ENCODE data around the gene C12orf60. TPM values are rescaled to one million over a fixed set of nuclear protein-coding genes. Genes with fewer than 3 reads are reported as not detected.

C12orf60 gene
- polyA plus RNA-seq, 2 of the 4 experiments (the other 2 are of a cell fraction), result 2.4 to 5.5 TPM

- TF ChIP-seq BCL3 (IDR thresholded peaks at IDR 0.05) (no peak), EHMT2 (IDR thresholded peaks at IDR 0.05; ENCODE audit: low read depth) (no peak), CHD2 (IDR thresholded peaks at IDR 0.05; ENCODE audit: low read length, partially characterized antibody) (no peak), HMGXB4 (CRISPR knock-in tag; IDR thresholded peaks at IDR 0.05; ENCODE audit: borderline replicate concordance) (no peak)
- peaks cover 46% of the 10 kb centered on the region for H3K4me1 ChIP-seq
- ChIA-PET POLR2A (interaction anchor here (0.9 kb wide), 1 partner anchor 70 kb away, joined by 3 read pairs; a partner anchor contains a TSS), CTCF (interaction anchor here (0.7 to 3.3 kb wide), 8 partner anchors 33 to 377 kb away, joined by 3 to 15 read pairs (median 6); partner anchors contain the start of gene RERG)
- H3K4me2 ChIP-seq, result no peak overlapping the region
- no peak overlapping the region for H3K27ac ChIP-seq
- FAIRE-seq (no peak), DNase-seq (ENCODE audit: low read depth in 1 of 2, low spot score in 1 of 2) (no peak), ATAC-seq (no peak)
- no peak overlapping the region for H3K4me3 ChIP-seq
- peaks cover 6% of the 10 kb centered on the region; the same call in 2 of the 3 replicates for H3K9me3 ChIP-seq
These were observed 40.9 kb downstream of the C12orf60 start for GRCh38 chr12:14844401-14844800.

GRCh38 chr12:14845350-14845750, 41.9 kb downstream of the C12orf60 start:
- peak overlapping the region in 1 of 2 experiments; percentile 52; a peak in 3 of 6 replicates for H3K27ac ChIP-seq
- POLR2A ChIA-PET, result no interaction called here
- WGBS (ENCODE audit: missing lambda C conversion rate), result under 1% methylated on average over 3 of the region's 3 CpGs
- H3K9me3 ChIP-seq, result no peaks in the 10 kb centered on the region
- no peak overlapping the region for H3K4me3 ChIP-seq
- ATAC-seq (peak; percentile 81 to 83; a peak in 5 of 6 replicates), FAIRE-seq (no peak), DNase-seq (ENCODE audit: low read depth in 1 of 2, low spot score in 1 of 2) (peak; percentile 58 to 64)
- H3K4me1 ChIP-seq, result peaks cover 44% of the 10 kb centered on the region
- CTCF ChIA-PET, result interaction anchor here (0.6 to 4.2 kb wide), 15 partner anchors 8 to 375 kb away, joined by 3 to 37 read pairs (median 5); partner anchors contain the start of gene RERG
- H3K4me2 ChIP-seq, result no peak overlapping the region
- peak; percentile 88 to 92 for TF ChIP-seq RAD21 (conservative IDR thresholded peaks at IDR 0.05 in 1 of 2, IDR thresholded peaks at IDR 0.05 in 1 of 2)
- TF ChIP-seq TP53 (CRISPR knock-in tag; IDR thresholded peaks at IDR 0.05), result no peak
- TF ChIP-seq SMC3 (IDR thresholded peaks at IDR 0.05), result peak; percentile 90
- TF ChIP-seq HDAC2 (IDR thresholded peaks at IDR 0.05), result no peak
- no peak for TF ChIP-seq GATA3 (IDR thresholded peaks at IDR 0.05; ENCODE audit: borderline replicate concordance)
- TF ChIP-seq TFCP2L1 (CRISPR knock-in tag; IDR thresholded peaks at IDR 0.05), result no peak
- no peak for TF ChIP-seq E2F6 (IDR thresholded peaks at IDR 0.05; ENCODE audit: borderline replicate concordance, low read depth)
- no peak for TF ChIP-seq POLR2AphosphoS2 (conservative IDR thresholded peaks at IDR 0.05; ENCODE audit: low read length)
- TF ChIP-seq ZSCAN20 (CRISPR knock-in tag; IDR thresholded peaks at IDR 0.05), result no peak
- TF ChIP-seq CEBPB (IDR thresholded peaks at IDR 0.05), result no peak
- no peak for TF ChIP-seq SREBF2 (IDR thresholded peaks at IDR 0.05)
- TF ChIP-seq MAX (IDR thresholded peaks at IDR 0.05), result no peak
- no peak for TF ChIP-seq HMGXB4 (CRISPR knock-in tag; IDR thresholded peaks at IDR 0.05; ENCODE audit: borderline replicate concordance)
- no peak for TF ChIP-seq EP300 (IDR thresholded peaks at IDR 0.05)
- TF ChIP-seq EHF (CRISPR knock-in tag; IDR thresholded peaks at IDR 0.05), result no peak
- no peak for TF ChIP-seq MYC (IDR thresholded peaks at IDR 0.05; ENCODE audit: borderline replicate concordance, low read length)
- TF ChIP-seq CBX2 (IDR thresholded peaks at IDR 0.05; ENCODE audit: borderline replicate concordance, low read depth), result no peak
- no peak for TF ChIP-seq MAZ (IDR thresholded peaks at IDR 0.05; ENCODE audit: borderline replicate concordance, low read depth, low read length)
- TF ChIP-seq FOXS1 (CRISPR knock-in tag; IDR thresholded peaks at IDR 0.05), result no peak
- no peak for TF ChIP-seq REST (IDR thresholded peaks at IDR 0.05)
- TF ChIP-seq ATOH8 (CRISPR knock-in tag; IDR thresholded peaks at IDR 0.05; ENCODE audit: low read depth), result no peak
- TF ChIP-seq KDM5A (IDR thresholded peaks at IDR 0.05), result no peak
- TF ChIP-seq HOXB5 (CRISPR knock-in tag; IDR thresholded peaks at IDR 0.05), result no peak
- no peak for TF ChIP-seq EHMT2 (IDR thresholded peaks at IDR 0.05; ENCODE audit: low read depth)
